ENCODE results near the gene MAJIN. TPM values are rescaled to one million over a fixed set of nuclear protein-coding genes. Genes with fewer than 3 reads are reported as not detected.

Gene MAJIN
- total RNA-seq, 1 donor from 2014 or later: not detected

- TF ChIP-seq CTCF (conservative IDR thresholded peaks at IDR 0.05): no peak
- Mint-ChIP-seq H3K27me3 (peaks cover 8% of the 10 kb centered on the region), H3K27ac (no peak overlapping the region), H3K9me3 (no peaks in the 10 kb centered on the region), H3K4me1 (ENCODE audit: unreplicated experiment) (no peaks in the 10 kb centered on the region), H3K36me3 (no peaks in the 10 kb centered on the region), H3K4me3 (no peak overlapping the region)
- DNase-seq (ENCODE audit: extremely low spot score, unreplicated experiment): no peak
Measured at GRCh38 chr11:64970731-64971151, 1.2 kb downstream of the MAJIN start.

- H3K4me1 Mint-ChIP-seq (ENCODE audit: unreplicated experiment): no peaks in the 10 kb centered on the region
- TF ChIP-seq CTCF (conservative IDR thresholded peaks at IDR 0.05): no peak
- H3K27me3 Mint-ChIP-seq: peaks cover 8% of the 10 kb centered on the region
- no peak overlapping the region for H3K27ac Mint-ChIP-seq
- DNase-seq (ENCODE audit: extremely low spot score, unreplicated experiment): no peak
- H3K4me3 Mint-ChIP-seq: no peak overlapping the region
- no peaks in the 10 kb centered on the region for H3K9me3 Mint-ChIP-seq
- no peaks in the 10 kb centered on the region for H3K36me3 Mint-ChIP-seq
Measured at GRCh38 chr11:64969209-64969608, 2.7 kb downstream of the MAJIN start.

- H3K36me3 Mint-ChIP-seq: no peaks in the 10 kb centered on the region
- no peak overlapping the region for H3K4me3 Mint-ChIP-seq
- no peak for DNase-seq (ENCODE audit: extremely low spot score, unreplicated experiment)
- H3K9me3 Mint-ChIP-seq: no peaks in the 10 kb centered on the region
- TF ChIP-seq CTCF (conservative IDR thresholded peaks at IDR 0.05): no peak
- peaks cover 8% of the 10 kb centered on the region for H3K27me3 Mint-ChIP-seq
- no peaks in the 10 kb centered on the region for H3K4me1 Mint-ChIP-seq (ENCODE audit: unreplicated experiment)
- H3K27ac Mint-ChIP-seq: no peak overlapping the region
Measured at GRCh38 chr11:64967375-64967774, 4.5 kb downstream of the MAJIN start.

- Mint-ChIP-seq H3K36me3 (no peaks in the 10 kb centered on the region), H3K4me1 (ENCODE audit: unreplicated experiment) (no peaks in the 10 kb centered on the region), H3K9me3 (no peaks in the 10 kb centered on the region), H3K27ac (no peak overlapping the region), H3K27me3 (peaks cover 11% of the 10 kb centered on the region), H3K4me3 (no peak overlapping the region)
- TF ChIP-seq CTCF (conservative IDR thresholded peaks at IDR 0.05): no peak
- no peak for DNase-seq (ENCODE audit: extremely low spot score, unreplicated experiment)
Measured at GRCh38 chr11:64963072-64963631, 8.8 kb downstream of the MAJIN start.

GRCh38 chr11:64960719-64961118, 11.2 kb downstream of the MAJIN start:
- Mint-ChIP-seq H3K4me3 (no peak overlapping the region), H3K27ac (no peak overlapping the region), H3K27me3 (peaks cover 11% of the 10 kb centered on the region), H3K9me3 (no peaks in the 10 kb centered on the region), H3K36me3 (no peaks in the 10 kb centered on the region), H3K4me1 (ENCODE audit: unreplicated experiment) (no peaks in the 10 kb centered on the region)
- DNase-seq (ENCODE audit: extremely low spot score, unreplicated experiment): no peak
- TF ChIP-seq CTCF (conservative IDR thresholded peaks at IDR 0.05): no peak

- no peak overlapping the region for H3K4me3 Mint-ChIP-seq
- H3K27ac Mint-ChIP-seq: no peak overlapping the region
- TF ChIP-seq CTCF (conservative IDR thresholded peaks at IDR 0.05): no peak
- H3K36me3 Mint-ChIP-seq: no peaks in the 10 kb centered on the region
- no peaks in the 10 kb centered on the region for H3K4me1 Mint-ChIP-seq (ENCODE audit: unreplicated experiment)
- no peak for DNase-seq (ENCODE audit: extremely low spot score, unreplicated experiment)
- H3K27me3 Mint-ChIP-seq: peaks cover 11% of the 10 kb centered on the region
- no peaks in the 10 kb centered on the region for H3K9me3 Mint-ChIP-seq
Measured at GRCh38 chr11:64959498-64959897, 12.4 kb downstream of the MAJIN start.

Measured in type B pancreatic cell (in vitro differentiated cells).